GM12872 (cell line): ENCODE data around the gene TTC28.

ENCODE experiments used
- CTCF ChIP-seq: IDR thresholded peaks from 3 replicates; pipeline ENCODE4 v1.5.1; 2011; ENCODE audit warnings: low read depth, mild to moderate bottlenecking, low read length, moderate library complexity; ENCODE audit not compliant: insufficient read depth

Gene TTC28

GRCh38 chr22:28068826-28069225 lies 610.8 kb downstream of the TTC28 start:
- TF ChIP-seq CTCF, result no peak

GRCh38 chr22:28064920-28065319 lies 614.7 kb downstream of the TTC28 start:
- TF ChIP-seq CTCF, result no peak

DNA sequence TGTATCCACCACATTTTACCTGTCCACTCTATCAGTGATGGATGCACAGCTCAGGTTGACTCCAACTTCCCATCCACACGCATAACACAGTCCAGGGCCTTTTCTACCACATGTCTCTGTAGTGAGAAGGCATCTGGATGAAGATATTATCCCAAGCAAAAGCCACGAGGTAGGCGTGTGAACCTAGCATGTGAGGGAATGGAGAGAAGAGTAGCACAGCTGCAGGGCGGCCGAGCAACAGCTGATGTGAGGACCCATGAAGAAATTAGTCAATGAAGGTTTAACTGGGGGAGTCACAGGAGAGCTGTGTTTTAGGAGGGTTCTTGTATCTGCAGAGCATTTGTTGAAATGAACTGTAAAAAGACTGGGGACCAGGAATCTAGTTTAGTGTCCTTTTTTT lies 616.0 kb downstream of the TTC28 start:
- no peak for TF ChIP-seq CTCF

GRCh38 chr22:28058036-28058435 lies 621.6 kb downstream of the TTC28 start:
- TF ChIP-seq CTCF, result no peak

DNA sequence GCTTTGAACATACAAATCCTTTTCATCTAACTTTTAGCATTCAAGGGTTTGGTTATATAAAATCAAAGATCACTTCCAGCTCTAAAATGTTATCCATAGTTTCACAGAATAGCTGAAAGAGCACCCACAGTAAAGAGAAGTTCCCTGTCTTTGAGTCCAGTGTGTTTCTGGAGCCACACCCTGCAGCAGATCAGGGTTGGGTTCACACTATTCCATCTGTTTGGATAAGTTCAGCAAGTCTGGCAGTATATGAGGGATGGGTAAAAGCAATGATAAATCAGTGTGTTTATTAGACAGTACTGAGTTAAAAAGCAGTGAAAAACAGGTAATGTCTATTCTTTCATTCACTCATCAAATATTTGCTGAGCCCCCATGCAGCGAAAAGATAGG lies 624.8 kb downstream of the TTC28 start:
- TF ChIP-seq CTCF, result no peak

DNA sequence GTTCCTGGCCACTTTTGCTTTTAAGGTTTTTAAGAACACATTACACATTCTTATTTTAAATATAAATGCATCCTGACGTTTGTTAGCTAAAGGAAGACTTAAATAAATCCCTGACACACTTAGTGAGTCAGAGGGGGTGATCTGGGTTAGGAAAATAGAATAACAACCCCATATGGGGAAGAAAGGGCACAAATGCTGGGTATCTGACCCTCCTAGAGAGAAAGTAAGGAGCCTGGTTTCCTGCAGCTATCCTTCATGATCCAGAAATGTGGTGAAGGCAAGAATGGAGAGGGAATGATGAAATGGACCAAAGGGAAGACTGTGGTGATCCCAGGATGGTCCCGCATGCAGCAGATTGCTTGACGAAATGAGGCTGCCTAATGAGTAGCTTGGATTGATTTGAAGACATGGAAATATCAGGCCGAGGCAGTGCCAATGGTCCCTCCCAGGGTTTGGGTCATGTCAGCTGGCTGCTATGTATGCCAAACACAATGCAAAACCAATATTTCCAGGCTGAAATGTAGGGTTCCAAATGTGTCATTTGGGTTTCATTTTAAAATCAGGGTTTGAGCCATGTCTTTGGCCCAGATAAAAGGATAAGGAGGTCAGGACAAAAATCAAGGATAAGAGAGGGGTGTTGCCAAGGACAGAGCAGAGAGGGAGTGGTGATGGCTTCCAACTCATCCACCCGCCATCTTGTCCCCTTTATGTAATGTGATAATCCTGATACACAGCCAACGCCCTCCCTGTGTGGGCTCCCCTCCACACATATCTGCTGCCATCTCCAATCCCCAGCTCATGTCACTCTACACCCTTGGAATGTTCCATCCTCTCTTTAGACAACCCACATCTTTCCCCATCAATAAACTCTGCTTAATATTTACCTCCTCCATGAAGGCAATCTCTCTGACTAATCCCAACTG lies 625.5 kb downstream of the TTC28 start:
- TF ChIP-seq CTCF, result no peak

DNA sequence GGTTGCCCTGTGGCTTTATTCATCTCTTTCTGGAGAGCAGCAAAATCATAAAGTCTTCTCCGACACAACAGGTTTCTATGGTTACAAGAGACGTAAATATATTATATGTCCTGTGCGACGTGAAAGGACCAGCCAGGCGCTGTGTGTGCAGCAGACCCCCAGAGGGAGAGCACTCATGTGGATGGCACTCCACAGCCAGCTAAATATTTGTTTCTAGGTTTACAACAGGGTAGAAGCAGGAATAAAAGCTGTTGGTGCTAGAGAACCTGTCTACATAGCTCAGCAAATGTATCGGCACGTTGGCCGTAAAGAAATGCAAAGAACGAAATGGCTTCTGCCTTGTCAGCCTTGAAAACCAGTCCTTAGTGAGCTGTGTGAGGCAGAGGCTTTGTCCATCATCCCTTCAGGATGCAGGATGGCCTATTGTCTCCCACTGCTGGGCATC lies 626.8 kb downstream of the TTC28 start:
- TF ChIP-seq CTCF, result no peak
